Measurements from ENCODE around the gene TRAPPC3L. TPM values are rescaled to one million over a fixed set of nuclear protein-coding genes. Genes with fewer than 3 reads are reported as not detected.
"Not testable (repeated sequence)": the region's sequence is repeated elsewhere in the genome, so short reads cannot be mapped to it uniquely, and the experiment has no call there.

TRAPPC3L gene
- total RNA-seq, 1 experiment from 2014 or later = not detected

GRCh38 chr6:116513224-116513875 lies 32.1 kb downstream of the TRAPPC3L start:
- no peaks in the 10 kb centered on the region for H3K27me3 ChIP-seq (ENCODE audit: control insufficient read depth, insufficient read depth, low read length)
- no peak overlapping the region for H3K4me3 ChIP-seq (ENCODE audit: insufficient read depth, low read depth, low read length)
- H3K36me3 ChIP-seq (replicated peaks; ENCODE audit: control insufficient read depth, insufficient read depth, low read length) = no peaks in the 10 kb centered on the region
- no peak for DNase-seq

- DNase-seq = no peak
- no peaks in the 10 kb centered on the region for H3K27me3 ChIP-seq (ENCODE audit: control insufficient read depth, insufficient read depth, low read length)
- no peaks in the 10 kb centered on the region for H3K36me3 ChIP-seq (replicated peaks; ENCODE audit: control insufficient read depth, insufficient read depth, low read length)
- no peak overlapping the region for H3K4me3 ChIP-seq (ENCODE audit: insufficient read depth, low read depth, low read length)
These were observed 32.8 kb downstream of the TRAPPC3L start for GRCh38 chr6:116512734-116513133.

DNA sequence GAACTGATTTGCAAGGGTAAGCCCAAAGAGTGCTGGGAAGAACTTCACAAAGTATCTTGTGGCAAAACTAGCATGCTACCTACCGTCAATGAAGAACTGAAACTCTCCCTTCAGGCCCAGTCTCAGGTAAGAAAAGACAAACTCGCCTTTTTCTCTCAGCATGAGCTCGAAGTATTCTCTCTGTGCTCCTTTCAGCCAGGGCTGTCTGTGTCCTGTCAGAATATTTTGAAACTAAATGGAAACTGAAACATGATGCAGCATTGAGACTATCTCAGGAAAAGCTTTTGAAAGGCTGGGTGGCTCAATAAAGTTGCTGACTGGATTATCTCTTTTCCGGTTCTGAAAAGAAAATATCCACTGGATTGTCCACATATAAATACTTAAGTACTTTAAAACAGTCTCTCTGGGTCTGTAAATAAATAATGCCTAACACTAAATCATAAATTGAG lies 33.3 kb downstream of the TRAPPC3L start:
- no peak overlapping the region for H3K4me3 ChIP-seq (ENCODE audit: insufficient read depth, low read depth, low read length)
- H3K27me3 ChIP-seq (ENCODE audit: control insufficient read depth, insufficient read depth, low read length) = no peaks in the 10 kb centered on the region
- no peaks in the 10 kb centered on the region for H3K36me3 ChIP-seq (replicated peaks; ENCODE audit: control insufficient read depth, insufficient read depth, low read length)
- no peak for DNase-seq

GRCh38 chr6:116511424-116512110 lies 33.9 kb downstream of the TRAPPC3L start, which contains the start of gene CALHM5:
Gene CALHM5, plus strand, starts transcription at chr6:116511639. Its CDS starts 58 bp downstream, at chr6:116511697.
- H3K4me3 ChIP-seq (ENCODE audit: insufficient read depth, low read depth, low read length) = no peak within 1 kb of the TSS
- H3K36me3 ChIP-seq (replicated peaks; ENCODE audit: control insufficient read depth, insufficient read depth, low read length) = no peaks in the 10 kb centered on the region
- H3K27me3 ChIP-seq (ENCODE audit: control insufficient read depth, insufficient read depth, low read length) = no peaks in the 10 kb centered on the region
- peak; percentile 24 for DNase-seq

DNA sequence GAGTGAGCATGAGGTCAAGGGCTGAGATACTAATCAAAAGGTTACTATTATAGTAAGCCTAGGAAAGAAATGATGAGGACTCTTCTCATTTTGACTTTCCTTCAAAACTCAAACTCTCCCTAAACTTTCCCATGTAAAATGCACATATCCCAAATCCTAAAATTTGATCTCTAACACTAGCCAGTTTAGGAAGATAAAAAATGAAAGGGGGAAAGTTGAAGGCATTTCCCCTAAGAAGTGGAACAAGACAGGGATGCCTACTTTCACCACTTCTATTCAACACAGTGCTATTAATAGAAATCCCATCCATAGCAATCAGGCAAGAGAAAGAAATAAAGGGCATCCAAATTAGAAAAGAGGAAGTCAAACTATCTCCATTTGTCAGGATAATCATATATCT lies 37.0 kb downstream of the TRAPPC3L start:
- Histone ChIP-seq H3K27me3 (ENCODE audit: control insufficient read depth, insufficient read depth, low read length) (no peaks in the 10 kb centered on the region), H3K36me3 (replicated peaks; ENCODE audit: control insufficient read depth, insufficient read depth, low read length) (no peaks in the 10 kb centered on the region), H3K4me3 (ENCODE audit: insufficient read depth, low read depth, low read length) (no peak overlapping the region)
- no peak for DNase-seq

DNA sequence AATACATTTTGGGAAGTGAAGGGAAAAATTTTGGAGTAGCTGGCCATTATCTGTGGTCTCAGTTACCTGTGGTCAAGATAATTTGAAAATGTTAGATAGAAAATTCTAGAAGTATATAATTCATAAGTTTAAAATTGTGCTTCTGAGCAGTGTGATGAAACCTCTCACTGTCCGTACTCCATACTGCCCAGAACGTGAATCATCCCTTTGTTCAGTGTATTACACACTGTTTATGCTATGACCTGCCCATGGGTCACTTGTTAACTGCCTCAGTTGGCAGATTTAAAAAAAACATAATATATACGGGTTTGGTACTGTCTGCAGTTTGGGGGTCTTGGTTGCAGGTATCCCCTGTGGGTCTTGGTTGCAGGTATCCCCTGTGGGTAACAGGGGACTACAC lies 38.2 kb downstream of the TRAPPC3L start:
- DNase-seq = no peak
- Histone ChIP-seq H3K27me3 (ENCODE audit: control insufficient read depth, insufficient read depth, low read length) (no peaks in the 10 kb centered on the region), H3K36me3 (replicated peaks; ENCODE audit: control insufficient read depth, insufficient read depth, low read length) (no peaks in the 10 kb centered on the region), H3K4me3 (ENCODE audit: insufficient read depth, low read depth, low read length) (no peak overlapping the region)

GRCh38 chr6:116500969-116501433 lies 44.5 kb downstream of the TRAPPC3L start:
- Histone ChIP-seq H3K27me3 (ENCODE audit: control insufficient read depth, insufficient read depth, low read length) (no peaks in the 10 kb centered on the region), H3K4me3 (ENCODE audit: insufficient read depth, low read depth, low read length) (no peak overlapping the region), H3K36me3 (replicated peaks; ENCODE audit: control insufficient read depth, insufficient read depth, low read length) (no peaks in the 10 kb centered on the region)
- DNase-seq = no peak

DNA sequence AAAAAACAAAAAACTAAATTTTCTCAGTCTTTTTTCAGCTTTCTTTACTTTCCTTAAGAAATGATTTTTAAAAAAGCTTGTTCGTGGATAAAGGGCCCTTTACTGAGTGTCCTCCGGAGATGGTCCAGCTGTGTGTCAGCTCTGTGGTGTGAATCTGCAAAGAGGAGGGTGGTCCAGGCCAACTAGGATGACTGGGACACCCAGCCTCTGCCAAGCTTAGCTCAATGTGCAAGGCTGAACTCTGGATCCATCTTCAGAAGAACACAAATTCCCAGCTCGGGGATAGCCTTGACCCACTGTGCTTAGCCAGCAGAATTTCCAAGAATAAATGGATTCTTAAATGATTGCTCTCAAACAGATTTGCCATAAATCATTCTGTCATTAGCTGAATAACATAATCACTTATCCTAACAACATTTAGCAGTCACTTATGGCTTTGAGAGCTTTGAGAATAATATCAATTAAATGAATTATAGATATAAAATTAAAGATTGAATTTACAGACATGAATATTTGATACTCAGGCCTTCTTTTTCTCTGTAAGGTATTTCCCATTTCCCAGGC lies 48.3 kb downstream of the TRAPPC3L start:
- DNase-seq = no peak
- Histone ChIP-seq H3K4me3 (ENCODE audit: insufficient read depth, low read depth, low read length) (no peak overlapping the region), H3K36me3 (replicated peaks; ENCODE audit: control insufficient read depth, insufficient read depth, low read length) (no peaks in the 10 kb centered on the region), H3K27me3 (ENCODE audit: control insufficient read depth, insufficient read depth, low read length) (no peaks in the 10 kb centered on the region)

DNA sequence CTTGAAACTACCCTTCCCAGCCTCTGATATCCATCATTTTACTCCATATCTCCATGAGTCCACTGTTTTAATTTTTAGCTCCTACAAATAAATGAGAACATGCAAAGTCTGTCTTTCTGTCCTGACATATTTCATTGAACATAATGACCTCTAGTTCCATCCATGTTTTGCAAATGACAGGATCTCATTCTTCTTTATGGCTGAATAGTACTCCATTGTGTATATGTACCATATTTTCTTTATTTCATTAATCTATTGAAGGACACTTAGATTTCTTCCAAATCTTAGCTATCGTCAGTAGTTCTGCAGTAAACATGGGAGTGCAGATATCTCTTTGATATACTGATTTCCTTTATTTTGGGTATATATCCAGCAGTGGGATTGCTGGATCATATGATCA lies 50.3 kb downstream of the TRAPPC3L start:
- not testable (repeated sequence) for H3K27me3 ChIP-seq (ENCODE audit: control insufficient read depth, insufficient read depth, low read length); H3K4me3 ChIP-seq (ENCODE audit: insufficient read depth, low read depth, low read length); H3K36me3 ChIP-seq (replicated peaks; ENCODE audit: control insufficient read depth, insufficient read depth, low read length); DNase-seq

DNA sequence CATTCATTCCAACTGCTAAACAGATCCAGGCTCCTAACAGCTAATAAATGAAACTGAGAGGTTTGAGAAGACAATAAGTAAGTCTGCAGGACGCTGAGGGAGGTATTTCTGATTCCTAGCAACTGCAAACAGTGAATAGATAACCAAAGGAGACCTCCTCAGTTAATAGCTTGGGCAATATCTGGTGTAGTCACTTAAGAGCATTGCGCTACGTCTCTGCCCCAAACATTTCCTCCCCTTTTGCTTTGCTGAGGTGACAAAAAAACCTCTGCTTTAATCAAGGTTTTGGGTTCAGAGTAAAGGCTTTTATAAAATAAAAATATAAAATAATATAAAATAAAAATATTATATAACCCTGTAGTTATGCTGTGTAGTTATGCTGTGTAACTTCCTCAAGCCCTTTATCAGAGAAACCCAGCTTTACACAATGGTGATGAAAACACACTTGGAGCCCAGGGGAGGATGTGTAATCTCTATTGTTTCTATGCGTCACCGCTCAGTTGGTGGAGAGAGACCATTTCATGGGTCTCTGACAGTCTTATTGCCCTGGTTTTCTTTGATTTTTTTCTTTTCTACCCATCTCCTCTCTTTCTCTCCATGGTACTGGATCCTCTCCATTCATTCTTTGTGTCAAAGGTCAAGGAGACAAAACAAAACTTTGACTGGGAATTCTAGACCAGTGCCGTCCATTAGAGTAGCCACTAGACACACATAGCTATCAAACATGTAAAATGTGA lies 53.0 kb downstream of the TRAPPC3L start:
- peak; percentile 13 for DNase-seq
- H3K4me3 ChIP-seq (ENCODE audit: insufficient read depth, low read depth, low read length) = no peak overlapping the region
- no peaks in the 10 kb centered on the region for H3K36me3 ChIP-seq (replicated peaks; ENCODE audit: control insufficient read depth, insufficient read depth, low read length)
- no peaks in the 10 kb centered on the region for H3K27me3 ChIP-seq (ENCODE audit: control insufficient read depth, insufficient read depth, low read length)

DNA sequence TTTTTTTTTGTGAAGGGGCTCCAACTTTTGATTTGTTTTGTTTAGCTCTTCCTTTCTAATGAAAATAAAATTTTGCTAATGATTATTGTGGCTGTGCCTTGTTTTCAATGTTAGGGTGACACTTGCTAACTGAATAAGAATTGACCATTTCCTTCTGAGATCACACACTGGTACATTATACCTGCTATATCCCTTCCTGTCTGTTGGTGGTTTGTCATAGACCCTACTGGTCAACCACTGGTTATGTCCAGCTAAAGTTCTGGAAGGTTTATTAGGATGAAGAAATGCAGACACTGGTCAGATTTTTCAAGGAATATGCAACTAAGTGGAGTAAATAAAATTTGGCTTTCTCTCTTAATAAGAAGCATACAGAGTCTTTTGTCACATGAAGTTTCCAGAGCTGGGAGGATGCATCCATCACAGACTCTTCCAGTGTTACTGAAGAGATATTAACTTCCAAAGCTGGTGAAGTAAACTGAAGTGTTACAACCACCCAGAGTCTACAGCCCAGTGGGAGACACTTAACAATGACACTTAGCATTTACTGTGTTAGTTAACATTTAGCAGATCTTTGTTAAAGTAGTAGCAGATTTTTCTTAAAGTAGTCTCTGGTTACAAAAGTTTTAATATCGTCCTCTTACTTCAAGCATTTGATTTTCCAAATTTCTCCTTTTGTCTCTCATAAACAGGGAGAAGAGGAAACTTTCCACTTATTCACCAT lies 53.7 kb downstream of the TRAPPC3L start:
- no peak overlapping the region for H3K4me3 ChIP-seq (ENCODE audit: insufficient read depth, low read depth, low read length)
- DNase-seq = no peak
- H3K36me3 ChIP-seq (replicated peaks; ENCODE audit: control insufficient read depth, insufficient read depth, low read length) = no peaks in the 10 kb centered on the region
- no peaks in the 10 kb centered on the region for H3K27me3 ChIP-seq (ENCODE audit: control insufficient read depth, insufficient read depth, low read length)

DNA sequence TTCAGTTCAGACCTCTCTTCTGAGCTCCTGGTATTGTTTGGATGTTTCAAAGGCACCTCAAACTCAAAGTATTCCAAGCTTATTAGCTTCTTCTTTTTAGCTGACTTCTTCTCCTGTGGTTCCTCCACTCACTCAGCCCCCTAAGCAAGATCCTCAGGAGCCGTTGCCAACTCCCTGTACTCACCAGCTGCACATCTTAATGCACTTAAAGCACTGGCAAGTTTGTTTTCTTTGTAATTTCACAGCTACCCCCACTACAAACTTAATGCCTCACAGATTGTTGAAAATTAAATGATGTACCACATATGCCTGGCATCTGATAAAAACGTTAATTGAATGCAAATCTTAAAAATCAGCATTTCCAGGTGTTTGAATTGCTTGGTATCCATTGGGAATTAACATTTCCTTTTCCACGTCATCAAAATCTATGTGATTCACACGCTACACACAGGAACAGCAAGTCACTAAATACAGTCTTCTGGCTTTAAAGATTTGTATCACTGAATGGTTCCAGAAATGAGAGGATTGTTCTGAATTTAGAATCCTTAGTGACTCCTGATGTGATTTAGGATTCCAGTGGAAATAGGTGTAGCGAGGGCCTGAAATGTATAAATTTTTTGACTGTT lies 59.8 kb downstream of the TRAPPC3L start:
- Histone ChIP-seq H3K27me3 (ENCODE audit: control insufficient read depth, insufficient read depth, low read length) (no peaks in the 10 kb centered on the region), H3K36me3 (replicated peaks; ENCODE audit: control insufficient read depth, insufficient read depth, low read length) (no peaks in the 10 kb centered on the region), H3K4me3 (ENCODE audit: insufficient read depth, low read depth, low read length) (no peak overlapping the region)
- no peak for DNase-seq

- H3K36me3 ChIP-seq (replicated peaks; ENCODE audit: control insufficient read depth, insufficient read depth, low read length) = no peaks in the 10 kb centered on the region
- H3K4me3 ChIP-seq (ENCODE audit: insufficient read depth, low read depth, low read length) = no peak overlapping the region
- no peak for DNase-seq
- H3K27me3 ChIP-seq (ENCODE audit: control insufficient read depth, insufficient read depth, low read length) = no peaks in the 10 kb centered on the region
These were observed 61.9 kb downstream of the TRAPPC3L start for GRCh38 chr6:116483616-116484015.

DNA sequence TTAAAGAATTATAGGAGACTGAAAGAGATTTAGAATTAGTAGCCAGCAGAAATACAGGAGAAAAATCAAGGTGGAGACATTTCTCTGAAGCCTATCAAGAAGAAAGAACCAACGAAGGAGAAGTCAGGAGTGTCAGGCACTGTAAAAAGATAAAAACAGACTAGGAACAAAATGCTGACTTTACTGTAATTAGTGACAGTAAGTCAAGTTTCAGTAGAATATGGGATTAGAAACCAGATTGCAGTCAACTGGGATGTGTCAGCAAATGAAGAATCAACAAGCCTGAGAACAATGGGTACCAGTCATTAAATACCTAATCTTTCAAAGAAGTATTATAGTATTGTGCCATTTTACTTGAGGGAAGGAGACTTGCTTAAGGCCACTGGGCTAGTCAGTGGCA lies 62.7 kb downstream of the TRAPPC3L start:
- H3K4me3 ChIP-seq (ENCODE audit: insufficient read depth, low read depth, low read length) = no peak overlapping the region
- DNase-seq = no peak
- H3K27me3 ChIP-seq (ENCODE audit: control insufficient read depth, insufficient read depth, low read length) = no peaks in the 10 kb centered on the region
- H3K36me3 ChIP-seq (replicated peaks; ENCODE audit: control insufficient read depth, insufficient read depth, low read length) = no peaks in the 10 kb centered on the region
